ENCODE results near the gene BRI3. TPM values are rescaled to one million over a fixed set of nuclear protein-coding genes. Genes with fewer than 3 reads are reported as not detected.

BRI3 gene
- total RNA-seq, 4 donors from 2014 or later, result 34.2 to 54.2 (median 46.3) TPM

- no peak for DNase-seq (ENCODE audit: low spot score in 2 of 2)
- TF ChIP-seq POLR2A (IDR thresholded peaks at IDR 0.05), result no peak
- intact Hi-C loops (cut with DNase I; ENCODE audit: low total_unique reads), result no loop called here
- no peak overlapping the region for H3K4me3 ChIP-seq (ENCODE audit: low read depth, poor library complexity, severe bottlenecking)
- 79 to 82% methylated on average over 24 of the region's 24 CpGs for WGBS, 2 donors
Measured at GRCh38 chr7:98322331-98323270, 41.1 kb downstream of the BRI3 start.

- no peak for DNase-seq (ENCODE audit: low spot score in 2 of 2)
- no peak for TF ChIP-seq POLR2A (IDR thresholded peaks at IDR 0.05)
- no peak for TF ChIP-seq CTCF (IDR thresholded peaks at IDR 0.05)
- no peak overlapping the region for H3K4me3 ChIP-seq (ENCODE audit: low read depth, poor library complexity, severe bottlenecking)
- WGBS, 2 donors, result 60 to 69% methylated on average over 28 of the region's 28 CpGs
- intact Hi-C loops (cut with DNase I; ENCODE audit: low total_unique reads), result no loop called here
Measured at GRCh38 chr7:98323597-98324322, 42.3 kb downstream of the BRI3 start.

GRCh38 chr7:98324782-98325181 is 43.3 kb downstream of the BRI3 start:
- 88 to 92% methylated on average over 6 of the region's 6 CpGs for WGBS, 2 donors
- no peak for DNase-seq (ENCODE audit: low spot score in 2 of 2)
- intact Hi-C loops (cut with DNase I; ENCODE audit: low total_unique reads), result no loop called here
- TF ChIP-seq CTCF (IDR thresholded peaks at IDR 0.05), result no peak
- no peak for TF ChIP-seq POLR2A (IDR thresholded peaks at IDR 0.05)
- no peak overlapping the region for H3K4me3 ChIP-seq (ENCODE audit: low read depth, poor library complexity, severe bottlenecking)

GRCh38 chr7:98329100-98329790 is 47.8 kb downstream of the BRI3 start:
- intact Hi-C loops (cut with DNase I; ENCODE audit: low total_unique reads), result no loop called here
- no peak for DNase-seq (ENCODE audit: low spot score in 2 of 2)
- WGBS, 2 donors, result 69 to 70% methylated on average over 14 of the region's 14 CpGs
- TF ChIP-seq CTCF (IDR thresholded peaks at IDR 0.05), result no peak
- no peak for TF ChIP-seq POLR2A (IDR thresholded peaks at IDR 0.05)
- H3K4me3 ChIP-seq (ENCODE audit: low read depth, poor library complexity, severe bottlenecking), result no peak overlapping the region

- DNase-seq (ENCODE audit: low spot score in 2 of 2), result no peak
- intact Hi-C loops (cut with DNase I; ENCODE audit: low total_unique reads), result no loop called here
- H3K4me3 ChIP-seq (ENCODE audit: low read depth, poor library complexity, severe bottlenecking), result no peak overlapping the region
- 72 to 83% methylated on average over 9 of the region's 9 CpGs for WGBS, 2 donors
- TF ChIP-seq POLR2A (IDR thresholded peaks at IDR 0.05) (no peak), CTCF (IDR thresholded peaks at IDR 0.05) (no peak)
Measured at GRCh38 chr7:98329791-98330373, 48.4 kb downstream of the BRI3 start.

Measured in lower leg skin (tissue), 4 donors.